Ovary (tissue), 3 donors: ENCODE measurements around the gene POLR2J.

Source experiments
- CTCF ChIP-seq, 3 donors: fragments of 450-650 bp in 2 of 3; fragments of 200-600 bp in 1 of 3; IDR thresholded peaks; one replicate each; pipeline versions ENCODE4 v1.5.1 to v1.8.0; 2016 to 2022; ENCODE audit warnings: antibody characterized with exemption in 3 of 3, mild to moderate bottlenecking in 1 of 3
- EP300 ChIP-seq: sonication (generic); formaldehyde crosslinking; IDR thresholded peaks from one replicate; pipeline ENCODE4 v1.6.1; 2017; ENCODE audit warnings: antibody characterized with exemption
- POLR2A ChIP-seq: fragments of 450-650 bp; IDR thresholded peaks from one replicate; pipeline ENCODE4 v1.6.1; 2017; ENCODE audit warnings: antibody characterized with exemption, mild to moderate bottlenecking, moderate library complexity
- donor health status: DM: no; HTN: no; CAD: no.

GRCh38 chr7:102432442-102433218 is 46.1 kb downstream of the POLR2J start:
- no peak for TF ChIP-seq CTCF (IDR thresholded peaks at IDR 0.05)
- no peak for TF ChIP-seq EP300
- TF ChIP-seq POLR2A: no peak
